OCI-LY3 (cell line): ENCODE data around the gene PTPRT.
"Not testable (repeated sequence)": the region's sequence is repeated elsewhere in the genome, so short reads cannot be mapped to it uniquely, and the experiment has no call there.

Experiments
- H2AFZ ChIP-seq: fragments of 200-600, 300-600 bp; shearing (Covaris generic); 2 replicates; pipeline ENCODE4 v1.6.0; 2014; ENCODE audit warnings: antibody characterized with exemption, low read depth, low read length
- H3K27ac ChIP-seq: fragments of 200-600, 300-600 bp; sonication (generic); 2 replicates; pipeline ENCODE4 v1.5.1; 2014; ENCODE audit warnings: mild to moderate bottlenecking, low read length, moderate library complexity, mixed read lengths
- H3K27me3 ChIP-seq: fragments of 200-600, 300-600 bp; sonication (generic); 2 replicates; pipeline ENCODE4 v1.6.1; 2014; ENCODE audit warnings: low read depth, low read length, mixed read lengths
- H3K36me3 ChIP-seq: fragments of 200-600, 300-600 bp; sonication (generic); replicated peaks from 2 replicates; pipeline ENCODE3; 2014; ENCODE audit warnings: low read depth, low read length, mixed read lengths
- H3K4me1 ChIP-seq: fragments of 300-600, 200-600 bp; sonication (generic); 2 replicates; pipeline ENCODE4 v1.6.1; 2014; ENCODE audit warnings: low read length, mixed read lengths
- H3K4me2 ChIP-seq: fragments of 200-600, 300-600 bp; sonication (generic); 2 replicates; pipeline ENCODE4 v1.6.1; 2014; ENCODE audit warnings: low read length, mixed read lengths
- H3K4me3 ChIP-seq: fragments of 300-600, 200-600 bp; sonication (generic); 2 replicates; pipeline ENCODE4 v1.5.1; 2014; ENCODE audit warnings: antibody characterized with exemption, mild to moderate bottlenecking, low read length, moderate library complexity
- H3K79me2 ChIP-seq: fragments of 300-600, 200-600 bp; shearing (Covaris generic); 2 replicates; pipeline ENCODE4 v1.6.1; 2014; ENCODE audit warnings: mild to moderate bottlenecking, low read length, mixed read lengths
- H3K9ac ChIP-seq: fragments of 300-600, 200-600 bp; shearing (Covaris generic); 2 replicates; pipeline ENCODE4 v1.6.0; 2014; ENCODE audit warnings: mild to moderate bottlenecking, low read length, moderate library complexity
- H3K9me3 ChIP-seq: fragments of 200-600, 300-600 bp; shearing (Covaris generic); 2 replicates; pipeline ENCODE4 v1.6.1; 2014; ENCODE audit warnings: low read length, mixed read lengths; ENCODE audit not compliant: insufficient read depth
- H4K20me1 ChIP-seq: fragments of 200-600, 300-600 bp; sonication (generic); 2 replicates; pipeline ENCODE4 v1.6.1; 2016; ENCODE audit warnings: low read length, mixed read lengths; ENCODE audit not compliant: insufficient read depth
- EZH2phosphoT487 ChIP-seq: fragments of 200-600 bp; shearing (Covaris generic); IDR thresholded peaks from 2 replicates; pipeline ENCODE4 v1.6.1; 2018; ENCODE audit warnings: antibody characterized with exemption, mixed run types, low read depth
- TF ChIP-seq, protein P1 (sequence below): fragments of 200-600, 300-600 bp; sonication (generic); IDR thresholded peaks from 2 replicates; pipeline ENCODE4 v1.5.1; 2014; ENCODE audit warnings: antibody characterized with exemption, low read length, low read depth

The PTPRT gene

GRCh38 chr20:42212391-42212790, 977.3 kb downstream of the PTPRT start:
- no peaks in the 10 kb centered on the region; the same call in 1 of the 2 replicates for H3K27me3 ChIP-seq
- no peak for TF ChIP-seq EZH2phosphoT487
- TF ChIP-seq, protein P1, sequence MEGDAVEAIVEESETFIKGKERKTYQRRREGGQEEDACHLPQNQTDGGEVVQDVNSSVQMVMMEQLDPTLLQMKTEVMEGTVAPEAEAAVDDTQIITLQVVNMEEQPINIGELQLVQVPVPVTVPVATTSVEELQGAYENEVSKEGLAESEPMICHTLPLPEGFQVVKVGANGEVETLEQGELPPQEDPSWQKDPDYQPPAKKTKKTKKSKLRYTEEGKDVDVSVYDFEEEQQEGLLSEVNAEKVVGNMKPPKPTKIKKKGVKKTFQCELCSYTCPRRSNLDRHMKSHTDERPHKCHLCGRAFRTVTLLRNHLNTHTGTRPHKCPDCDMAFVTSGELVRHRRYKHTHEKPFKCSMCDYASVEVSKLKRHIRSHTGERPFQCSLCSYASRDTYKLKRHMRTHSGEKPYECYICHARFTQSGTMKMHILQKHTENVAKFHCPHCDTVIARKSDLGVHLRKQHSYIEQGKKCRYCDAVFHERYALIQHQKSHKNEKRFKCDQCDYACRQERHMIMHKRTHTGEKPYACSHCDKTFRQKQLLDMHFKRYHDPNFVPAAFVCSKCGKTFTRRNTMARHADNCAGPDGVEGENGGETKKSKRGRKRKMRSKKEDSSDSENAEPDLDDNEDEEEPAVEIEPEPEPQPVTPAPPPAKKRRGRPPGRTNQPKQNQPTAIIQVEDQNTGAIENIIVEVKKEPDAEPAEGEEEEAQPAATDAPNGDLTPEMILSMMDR: no peak
- H3K27ac ChIP-seq: no peak overlapping the region
- no peaks in the 10 kb centered on the region for H3K36me3 ChIP-seq
- H3K4me2 ChIP-seq: no peak overlapping the region
- H3K9me3 ChIP-seq: no peaks in the 10 kb centered on the region
- no peaks in the 10 kb centered on the region for H3K4me1 ChIP-seq
- no peak overlapping the region for H2AFZ ChIP-seq
- no peak overlapping the region for H3K4me3 ChIP-seq
- no peaks in the 10 kb centered on the region for H4K20me1 ChIP-seq
- H3K9ac ChIP-seq: no peak overlapping the region
- H3K79me2 ChIP-seq: no peaks in the 10 kb centered on the region

DNA sequence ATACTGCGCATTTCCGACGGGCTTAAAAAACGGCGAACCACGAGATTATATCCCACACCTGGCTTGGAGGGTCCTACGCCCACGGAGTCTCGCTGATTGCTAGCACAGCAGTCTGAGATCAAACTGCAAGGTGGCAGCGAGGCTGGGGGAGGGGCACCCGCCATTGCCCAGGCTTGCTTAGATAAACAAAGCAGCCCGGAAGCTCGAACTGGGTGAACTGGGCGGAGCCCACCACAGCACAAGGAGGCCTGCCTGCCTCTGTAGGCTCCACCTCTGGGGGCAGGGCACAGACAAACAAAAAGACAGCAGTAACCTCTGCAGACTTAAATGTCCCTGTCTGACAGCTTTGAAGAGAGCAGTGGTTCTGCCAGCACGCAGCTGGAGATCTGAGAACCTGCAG, 983.1 kb downstream of the PTPRT start:
- not testable (repeated sequence) for H3K4me3 ChIP-seq, H3K9ac ChIP-seq, H3K36me3 ChIP-seq, H3K27me3 ChIP-seq, H3K4me2 ChIP-seq, H4K20me1 ChIP-seq, H3K9me3 ChIP-seq, H3K4me1 ChIP-seq, H2AFZ ChIP-seq, H3K79me2 ChIP-seq, H3K27ac ChIP-seq

DNA sequence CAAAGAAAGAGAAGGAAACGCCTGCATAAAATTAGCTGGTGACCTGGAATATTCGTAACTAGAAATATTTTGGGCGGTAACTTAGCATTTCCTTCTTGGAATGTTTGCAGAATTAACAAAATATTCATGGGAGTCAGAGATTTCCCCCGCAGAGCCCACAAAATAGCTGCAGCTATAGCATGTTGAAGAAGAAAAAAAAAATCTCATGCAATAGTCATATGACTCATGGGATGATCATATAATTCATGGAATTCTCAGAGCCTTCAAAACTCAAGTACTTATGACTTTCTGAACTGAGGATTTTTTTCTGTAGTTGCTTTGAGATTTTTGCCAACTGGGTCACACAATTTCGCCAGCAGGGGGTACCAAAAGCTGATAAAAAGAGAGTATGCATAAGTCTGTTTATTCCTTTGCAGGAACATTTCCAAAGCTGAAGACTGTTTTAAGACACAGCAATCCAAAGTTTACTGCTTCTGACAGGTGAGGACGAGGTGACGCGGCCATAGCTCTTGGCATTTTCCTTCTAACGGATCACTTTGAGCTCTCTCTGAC, 985.5 kb downstream of the PTPRT start:
- no peaks in the 10 kb centered on the region for H3K79me2 ChIP-seq
- H3K9me3 ChIP-seq: no peaks in the 10 kb centered on the region
- H3K36me3 ChIP-seq: no peaks in the 10 kb centered on the region
- H3K4me2 ChIP-seq: no peak overlapping the region
- H3K27me3 ChIP-seq: peaks cover 22% of the 10 kb centered on the region
- TF ChIP-seq, protein P1: peak; percentile 63
- TF ChIP-seq EZH2phosphoT487: no peak
- no peaks in the 10 kb centered on the region for H4K20me1 ChIP-seq
- H3K27ac ChIP-seq: no peak overlapping the region
- H3K4me3 ChIP-seq: no peak overlapping the region
- H2AFZ ChIP-seq: no peak overlapping the region
- H3K4me1 ChIP-seq: no peaks in the 10 kb centered on the region
- H3K9ac ChIP-seq: no peak overlapping the region

- Histone ChIP-seq H3K4me3 (no peak overlapping the region), H3K9me3 (no peaks in the 10 kb centered on the region), H3K79me2 (no peaks in the 10 kb centered on the region), H3K4me1 (no peaks in the 10 kb centered on the region), H4K20me1 (no peaks in the 10 kb centered on the region), H3K9ac (no peak overlapping the region), H3K4me2 (no peak overlapping the region), H3K27me3 (peaks cover 25% of the 10 kb centered on the region), H3K27ac (no peak overlapping the region), H3K36me3 (no peaks in the 10 kb centered on the region), H2AFZ (no peak overlapping the region)
- no peak for TF ChIP-seq EZH2phosphoT487
- TF ChIP-seq, protein P1: no peak
Measured at GRCh38 chr20:42197599-42197998, 992.1 kb downstream of the PTPRT start.

DNA sequence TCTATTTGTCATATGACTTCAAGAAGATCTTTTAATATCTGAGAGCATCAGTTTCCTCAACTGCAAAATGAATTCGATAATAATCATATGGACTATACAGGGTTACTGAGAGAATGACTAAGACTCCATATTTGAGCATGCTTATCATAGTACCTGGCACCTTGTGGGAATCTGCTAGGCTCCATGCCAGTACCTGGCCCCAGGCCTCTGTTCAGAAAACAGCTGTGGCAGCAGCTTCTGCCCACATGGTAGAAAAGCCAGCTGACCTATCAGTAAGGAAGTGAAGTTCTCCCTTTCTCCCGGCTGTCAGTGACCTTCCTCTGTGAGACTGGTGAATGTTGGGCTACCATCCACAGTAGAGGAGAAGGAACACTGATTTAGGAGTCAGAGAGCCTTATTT, 996.6 kb downstream of the PTPRT start:
- Histone ChIP-seq H4K20me1 (no peaks in the 10 kb centered on the region), H3K4me3 (no peak overlapping the region), H3K9ac (no peak overlapping the region), H2AFZ (no peak overlapping the region), H3K9me3 (no peaks in the 10 kb centered on the region), H3K27me3 (peaks cover 10% of the 10 kb centered on the region; the same call in 1 of the 2 replicates), H3K36me3 (no peaks in the 10 kb centered on the region), H3K4me2 (no peak overlapping the region), H3K4me1 (no peaks in the 10 kb centered on the region), H3K27ac (no peak overlapping the region), H3K79me2 (no peaks in the 10 kb centered on the region)
- no peak for TF ChIP-seq EZH2phosphoT487
- TF ChIP-seq, protein P1: no peak
